ENCODE results near the gene NETO2. TPM values are rescaled to one million over a fixed set of nuclear protein-coding genes. Genes with fewer than 3 reads are reported as not detected.

NETO2 gene
- polyA plus RNA-seq, 1 donor from 2014 or later = 101 TPM

GRCh38 chr16:47045459-47045858 lies 98.3 kb downstream of the NETO2 start:
- H3K36me3 ChIP-seq (ENCODE audit: insufficient read depth, low read length) = no peaks in the 10 kb centered on the region
- H4K20me1 ChIP-seq (ENCODE audit: insufficient read depth) = no peaks in the 10 kb centered on the region
- H3K27me3 ChIP-seq (ENCODE audit: insufficient read depth, low read depth, low read length) = no peaks in the 10 kb centered on the region
- no peak overlapping the region for H3K9ac ChIP-seq (ENCODE audit: low read length)
- no peaks in the 10 kb centered on the region for H3K9me2 ChIP-seq (ENCODE audit: insufficient read depth, low read length)
- no peak overlapping the region for H2AFZ ChIP-seq (ENCODE audit: low read depth, low read length)
- H3K4me2 ChIP-seq (ENCODE audit: low read length) = no peak overlapping the region
- H3K79me2 ChIP-seq (replicated peaks; ENCODE audit: insufficient read depth, low read length) = no peaks in the 10 kb centered on the region
- no peak for TF ChIP-seq EZH2 (IDR thresholded peaks at IDR 0.05; ENCODE audit: borderline replicate concordance, insufficient read depth, low read length, poor library complexity, severe bottlenecking)
- TF ChIP-seq, protein P1, sequence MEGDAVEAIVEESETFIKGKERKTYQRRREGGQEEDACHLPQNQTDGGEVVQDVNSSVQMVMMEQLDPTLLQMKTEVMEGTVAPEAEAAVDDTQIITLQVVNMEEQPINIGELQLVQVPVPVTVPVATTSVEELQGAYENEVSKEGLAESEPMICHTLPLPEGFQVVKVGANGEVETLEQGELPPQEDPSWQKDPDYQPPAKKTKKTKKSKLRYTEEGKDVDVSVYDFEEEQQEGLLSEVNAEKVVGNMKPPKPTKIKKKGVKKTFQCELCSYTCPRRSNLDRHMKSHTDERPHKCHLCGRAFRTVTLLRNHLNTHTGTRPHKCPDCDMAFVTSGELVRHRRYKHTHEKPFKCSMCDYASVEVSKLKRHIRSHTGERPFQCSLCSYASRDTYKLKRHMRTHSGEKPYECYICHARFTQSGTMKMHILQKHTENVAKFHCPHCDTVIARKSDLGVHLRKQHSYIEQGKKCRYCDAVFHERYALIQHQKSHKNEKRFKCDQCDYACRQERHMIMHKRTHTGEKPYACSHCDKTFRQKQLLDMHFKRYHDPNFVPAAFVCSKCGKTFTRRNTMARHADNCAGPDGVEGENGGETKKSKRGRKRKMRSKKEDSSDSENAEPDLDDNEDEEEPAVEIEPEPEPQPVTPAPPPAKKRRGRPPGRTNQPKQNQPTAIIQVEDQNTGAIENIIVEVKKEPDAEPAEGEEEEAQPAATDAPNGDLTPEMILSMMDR (IDR thresholded peaks at IDR 0.05; ENCODE audit: poor library complexity, severe bottlenecking) = no peak
- no peak for TF ChIP-seq RAD21 (conservative IDR thresholded peaks at IDR 0.05)
- no peak overlapping the region for H3K4me3 ChIP-seq (ENCODE audit: low read length)
- H3K9me3 ChIP-seq (ENCODE audit: low read length) = no peaks in the 10 kb centered on the region
- no peak overlapping the region for H3K27ac ChIP-seq (ENCODE audit: low read length)
- no peaks in the 10 kb centered on the region for H3F3A ChIP-seq (ENCODE audit: insufficient read depth, low read length, poor library complexity, severe bottlenecking)

GRCh38 chr16:47045023-47045422 lies 98.7 kb downstream of the NETO2 start:
- no peaks in the 10 kb centered on the region for H3K9me2 ChIP-seq (ENCODE audit: insufficient read depth, low read length)
- H3K4me2 ChIP-seq (ENCODE audit: low read length) = no peak overlapping the region
- no peak overlapping the region for H3K9ac ChIP-seq (ENCODE audit: low read length)
- no peaks in the 10 kb centered on the region for H3K9me3 ChIP-seq (ENCODE audit: low read length)
- no peak overlapping the region for H2AFZ ChIP-seq (ENCODE audit: low read depth, low read length)
- no peak for TF ChIP-seq MXI1 (conservative IDR thresholded peaks at IDR 0.05; ENCODE audit: poor library complexity, severe bottlenecking)
- TF ChIP-seq, protein P2, sequence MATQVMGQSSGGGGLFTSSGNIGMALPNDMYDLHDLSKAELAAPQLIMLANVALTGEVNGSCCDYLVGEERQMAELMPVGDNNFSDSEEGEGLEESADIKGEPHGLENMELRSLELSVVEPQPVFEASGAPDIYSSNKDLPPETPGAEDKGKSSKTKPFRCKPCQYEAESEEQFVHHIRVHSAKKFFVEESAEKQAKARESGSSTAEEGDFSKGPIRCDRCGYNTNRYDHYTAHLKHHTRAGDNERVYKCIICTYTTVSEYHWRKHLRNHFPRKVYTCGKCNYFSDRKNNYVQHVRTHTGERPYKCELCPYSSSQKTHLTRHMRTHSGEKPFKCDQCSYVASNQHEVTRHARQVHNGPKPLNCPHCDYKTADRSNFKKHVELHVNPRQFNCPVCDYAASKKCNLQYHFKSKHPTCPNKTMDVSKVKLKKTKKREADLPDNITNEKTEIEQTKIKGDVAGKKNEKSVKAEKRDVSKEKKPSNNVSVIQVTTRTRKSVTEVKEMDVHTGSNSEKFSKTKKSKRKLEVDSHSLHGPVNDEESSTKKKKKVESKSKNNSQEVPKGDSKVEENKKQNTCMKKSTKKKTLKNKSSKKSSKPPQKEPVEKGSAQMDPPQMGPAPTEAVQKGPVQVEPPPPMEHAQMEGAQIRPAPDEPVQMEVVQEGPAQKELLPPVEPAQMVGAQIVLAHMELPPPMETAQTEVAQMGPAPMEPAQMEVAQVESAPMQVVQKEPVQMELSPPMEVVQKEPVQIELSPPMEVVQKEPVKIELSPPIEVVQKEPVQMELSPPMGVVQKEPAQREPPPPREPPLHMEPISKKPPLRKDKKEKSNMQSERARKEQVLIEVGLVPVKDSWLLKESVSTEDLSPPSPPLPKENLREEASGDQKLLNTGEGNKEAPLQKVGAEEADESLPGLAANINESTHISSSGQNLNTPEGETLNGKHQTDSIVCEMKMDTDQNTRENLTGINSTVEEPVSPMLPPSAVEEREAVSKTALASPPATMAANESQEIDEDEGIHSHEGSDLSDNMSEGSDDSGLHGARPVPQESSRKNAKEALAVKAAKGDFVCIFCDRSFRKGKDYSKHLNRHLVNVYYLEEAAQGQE (IDR thresholded peaks at IDR 0.05; ENCODE audit: borderline replicate concordance) = no peak
- TF ChIP-seq EZH2 (IDR thresholded peaks at IDR 0.05; ENCODE audit: borderline replicate concordance, insufficient read depth, low read length, poor library complexity, severe bottlenecking) = no peak
- TF ChIP-seq TAF1 (IDR thresholded peaks at IDR 0.05; ENCODE audit: low read depth) = no peak
- TF ChIP-seq SMC3 (conservative IDR thresholded peaks at IDR 0.05; ENCODE audit: poor library complexity) = no peak
- TF ChIP-seq EP300 (conservative IDR thresholded peaks at IDR 0.05; ENCODE audit: poor library complexity, severe bottlenecking) = no peak
- TF ChIP-seq, protein P1 (IDR thresholded peaks at IDR 0.05; ENCODE audit: poor library complexity, severe bottlenecking) = no peak
- no peak for TF ChIP-seq RAD21 (conservative IDR thresholded peaks at IDR 0.05)
- TF ChIP-seq POLR2AphosphoS5 (IDR thresholded peaks at IDR 0.05) = no peak
- no peaks in the 10 kb centered on the region for H4K20me1 ChIP-seq (ENCODE audit: insufficient read depth)
- H3K79me2 ChIP-seq (replicated peaks; ENCODE audit: insufficient read depth, low read length) = no peaks in the 10 kb centered on the region
- H3K27ac ChIP-seq (ENCODE audit: low read length) = no peak overlapping the region
- no peaks in the 10 kb centered on the region for H3K36me3 ChIP-seq (ENCODE audit: insufficient read depth, low read length)
- H3K27me3 ChIP-seq (ENCODE audit: insufficient read depth, low read depth, low read length) = no peaks in the 10 kb centered on the region
- no peaks in the 10 kb centered on the region for H3F3A ChIP-seq (ENCODE audit: insufficient read depth, low read length, poor library complexity, severe bottlenecking)
- no peak overlapping the region for H3K4me3 ChIP-seq (ENCODE audit: low read length)

Measured in neural cell (in vitro differentiated cells).